HL-60 (cell line): Measurements from ENCODE around the gene PLA2G3.

ENCODE experiments used
- CTCF ChIP-seq: IDR thresholded peaks from one replicate; pipeline ENCODE4 v1.5.1; 2011; ENCODE audit warnings: low read length, control low read depth, inconsistent platforms; ENCODE audit not compliant: insufficient read depth
- REST ChIP-seq: IDR thresholded peaks from 2 replicates; pipeline ENCODE4 v1.6.1; 2012; ENCODE audit warnings: low read depth; ENCODE audit not compliant: insufficient replicate concordance
- SPI1 ChIP-seq: IDR thresholded peaks from 2 replicates; pipeline ENCODE4 v1.6.1; 2012; ENCODE audit warnings: low read depth, mild to moderate bottlenecking, borderline replicate concordance

GRCh38 chr22:31122532-31123291 is 17.6 kb downstream of the PLA2G3 start, which contains the start of gene INPP5J:
- TF ChIP-seq CTCF, result no peak
- no peak for TF ChIP-seq REST
- TF ChIP-seq SPI1, result no peak
